Fibroblast of skin of right biceps (primary cell): ENCODE measurements around the gene CSRNP3.
"Not testable (repeated sequence)": the region's sequence is repeated elsewhere in the genome, so short reads cannot be mapped to it uniquely, and the experiment has no call there.

Experiments used
- DNase-seq: peaks from one replicate; pipeline ENCODE4 v3.0.0-alpha.2; 2013

CSRNP3 gene

GRCh38 chr2:165637396-165637795 is 167.9 kb downstream of the CSRNP3 start:
- peak; percentile 40 for DNase-seq

DNA sequence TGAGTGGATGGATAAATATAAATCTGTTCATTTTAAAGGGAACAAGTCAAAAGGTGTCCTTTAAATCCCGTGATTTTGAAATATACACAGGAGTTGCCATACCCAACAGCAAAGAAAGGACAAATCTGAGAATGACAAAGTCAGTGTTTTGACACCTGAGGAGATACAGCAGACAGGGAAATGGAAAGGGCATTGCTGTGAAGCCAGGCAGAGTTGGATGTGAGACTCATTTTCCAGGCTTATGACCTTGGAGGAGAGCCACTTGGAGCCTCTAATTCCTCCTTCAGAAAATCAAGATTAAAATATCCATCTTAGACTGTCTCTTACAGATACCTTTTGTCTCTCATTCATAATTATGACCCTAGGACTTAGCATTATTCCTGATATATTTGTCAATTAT is 170.0 kb downstream of the CSRNP3 start:
- no peak for DNase-seq

- DNase-seq, result no peak
These were observed 170.9 kb downstream of the CSRNP3 start for GRCh38 chr2:165640247-165640929.

DNA sequence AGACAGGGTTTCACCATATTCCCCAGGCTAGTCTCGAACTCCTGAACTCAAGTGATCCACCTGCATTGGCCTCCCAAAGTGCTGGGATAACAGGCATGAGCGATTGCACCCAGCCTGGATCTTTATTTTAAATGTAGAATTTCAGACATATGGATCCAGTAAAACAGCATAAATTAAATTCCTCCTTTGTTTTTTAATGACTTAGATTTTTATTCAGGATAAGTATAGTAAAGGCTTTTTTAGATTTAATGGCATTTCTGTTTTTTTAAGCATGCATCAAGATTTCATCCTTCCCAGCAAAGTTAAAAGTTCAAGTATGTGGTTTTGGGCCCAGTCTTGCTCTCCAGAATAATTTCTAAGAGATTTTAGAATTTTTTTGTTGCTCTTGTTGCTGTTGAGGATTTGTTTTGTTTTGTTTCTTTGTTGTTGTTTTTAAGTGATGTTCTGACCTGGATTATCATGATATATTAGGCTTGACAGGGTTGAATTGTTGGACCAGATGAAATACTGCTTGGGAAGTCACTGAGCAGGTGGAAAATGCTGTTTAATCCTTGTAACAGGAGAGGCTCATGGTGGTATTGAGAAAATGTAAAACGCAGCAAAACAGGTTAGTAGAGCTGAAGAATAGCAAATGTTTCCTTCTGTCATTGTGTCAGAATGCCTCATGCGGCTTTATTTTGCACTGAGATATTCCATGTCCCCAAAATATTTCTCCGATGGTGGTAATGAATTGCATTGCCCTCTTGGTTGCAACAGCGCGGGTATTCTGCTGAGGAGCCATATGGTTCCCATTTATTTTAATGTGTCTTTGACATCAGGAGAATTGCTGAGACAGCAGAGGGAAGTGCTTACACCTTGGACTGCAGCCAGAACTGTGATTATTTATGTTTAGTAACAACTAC is 176.7 kb downstream of the CSRNP3 start:
- peak; percentile 44 for DNase-seq

- DNase-seq, result no peak
These were observed 177.9 kb downstream of the CSRNP3 start for GRCh38 chr2:165647409-165647808.

- no peak for DNase-seq
These were observed 179.3 kb downstream of the CSRNP3 start for GRCh38 chr2:165648801-165649200.

- DNase-seq, result no peak
These were observed 181.7 kb downstream of the CSRNP3 start for GRCh38 chr2:165651233-165651632.

DNA sequence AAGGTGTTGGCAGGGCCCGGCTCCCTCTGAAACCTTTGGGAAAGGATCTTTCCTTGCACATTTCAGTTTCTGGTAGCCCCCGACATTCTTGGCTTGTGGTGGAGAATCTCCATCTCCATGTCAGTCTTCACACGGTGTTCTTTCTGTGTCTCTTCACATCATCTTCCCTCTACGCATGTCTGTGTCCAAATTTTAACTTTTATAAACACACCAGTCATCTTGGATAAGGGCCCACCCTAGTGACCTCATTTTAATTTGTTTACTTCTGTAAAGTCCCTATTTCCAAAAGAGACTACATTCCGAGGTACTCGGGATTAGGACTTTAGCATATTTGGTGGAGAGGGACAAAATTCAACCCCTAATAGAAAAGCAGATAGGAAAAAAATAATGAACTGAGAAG is 186.2 kb downstream of the CSRNP3 start:
- DNase-seq, result no peak

DNA sequence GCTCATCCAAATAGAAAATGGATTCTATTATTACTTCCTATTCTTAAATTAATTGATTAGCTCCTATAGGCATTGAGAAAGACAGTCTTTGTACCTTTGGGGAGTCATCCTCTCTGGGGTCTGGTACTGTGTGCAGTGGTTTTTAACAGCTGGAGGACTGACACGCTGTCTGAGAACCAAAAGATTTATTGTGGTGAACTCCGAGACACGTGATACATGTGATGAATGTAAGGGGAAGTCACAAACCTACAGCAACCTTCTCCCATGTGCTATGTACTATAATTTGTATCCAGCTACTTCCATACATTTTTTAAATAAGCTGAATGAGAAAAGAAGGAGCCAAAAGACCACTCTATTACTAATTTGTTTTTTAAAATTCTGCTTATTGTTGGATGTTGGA is 190.9 kb downstream of the CSRNP3 start:
- no peak for DNase-seq

GRCh38 chr2:165662720-165663119 is 193.2 kb downstream of the CSRNP3 start:
- no peak for DNase-seq

DNA sequence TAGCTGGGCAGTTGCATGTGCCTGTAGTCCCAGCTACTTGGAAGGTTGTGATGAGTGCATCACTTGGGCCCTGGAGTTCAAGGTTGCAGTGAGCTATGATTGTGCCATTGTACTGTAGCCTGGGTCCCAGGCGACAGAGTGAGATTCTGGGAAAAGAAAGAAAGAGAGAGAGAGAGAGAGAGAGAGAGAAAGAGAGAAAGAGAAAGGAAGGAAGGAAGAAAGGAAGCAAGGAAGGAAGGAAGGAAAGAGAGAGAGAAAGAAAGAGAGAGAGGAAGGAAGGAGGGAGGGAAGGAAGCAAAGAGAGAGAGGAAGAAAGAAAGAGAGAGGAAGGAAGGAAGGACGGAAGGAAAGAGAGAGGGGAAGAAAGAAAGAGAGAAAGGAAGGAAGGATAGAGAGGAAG is 196.1 kb downstream of the CSRNP3 start:
- DNase-seq, result no peak

DNA sequence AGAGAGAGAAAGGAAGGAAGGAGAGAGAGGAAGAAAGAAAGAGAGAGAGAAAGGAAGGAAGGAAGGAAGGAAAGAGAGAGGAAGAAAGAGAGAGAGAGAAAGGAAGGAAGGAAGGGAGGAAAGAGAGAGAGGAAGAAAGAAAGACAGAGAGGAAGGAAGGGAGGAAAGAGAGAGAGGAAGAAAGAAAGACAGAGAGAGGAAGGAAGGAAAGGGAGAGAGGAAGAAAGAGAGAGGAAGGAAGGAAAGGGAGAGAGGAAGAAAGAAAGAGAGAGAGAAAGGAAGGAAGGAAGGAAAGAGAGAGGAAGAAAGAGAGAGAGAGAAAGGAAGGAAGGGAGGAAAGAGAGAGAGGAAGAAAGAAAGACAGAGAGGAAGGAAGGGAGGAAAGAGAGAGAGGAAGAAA is 196.6 kb downstream of the CSRNP3 start:
- DNase-seq, result not testable (repeated sequence)

- no peak for DNase-seq
These were observed 197.1 kb downstream of the CSRNP3 start for GRCh38 chr2:165666605-165667004.

DNA sequence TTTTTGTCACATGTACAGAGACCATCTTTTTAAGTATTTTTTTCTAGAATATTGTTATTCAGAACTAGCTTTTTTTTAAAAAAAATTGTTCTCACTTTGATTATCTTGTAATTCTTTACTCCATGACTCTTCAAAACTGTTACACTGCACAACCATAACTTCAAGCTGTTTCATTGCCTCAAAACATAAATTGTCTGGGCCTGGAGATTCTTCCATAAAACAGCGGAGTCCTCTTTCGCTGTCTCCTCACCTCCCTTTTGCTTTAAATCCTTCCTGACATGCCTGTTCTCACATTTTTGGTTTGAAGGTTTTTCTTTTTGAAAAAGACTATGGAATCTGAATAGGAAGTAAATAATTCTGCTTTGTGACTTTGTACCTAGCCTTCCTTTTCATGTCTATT is 197.9 kb downstream of the CSRNP3 start:
- no peak for DNase-seq

DNA sequence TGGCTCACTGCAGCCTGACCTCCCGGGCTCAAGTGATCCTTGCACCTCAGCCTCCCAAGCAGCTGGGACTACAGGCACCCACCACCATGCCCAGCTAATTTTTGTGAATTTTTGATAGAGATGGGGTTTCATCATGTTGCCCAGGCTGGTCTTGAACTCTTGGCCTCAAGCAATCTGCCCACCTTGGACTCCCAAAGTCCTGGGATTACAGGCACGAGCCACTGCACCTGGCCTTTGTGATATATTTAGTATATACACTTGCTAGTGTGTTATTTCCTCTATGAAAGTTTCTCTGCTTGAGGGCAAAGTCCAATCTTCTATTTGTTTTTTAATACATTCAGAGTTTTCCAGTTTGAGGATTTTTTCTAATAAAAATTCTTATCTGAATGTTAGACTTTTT is 205.3 kb downstream of the CSRNP3 start:
- DNase-seq, result no peak

DNA sequence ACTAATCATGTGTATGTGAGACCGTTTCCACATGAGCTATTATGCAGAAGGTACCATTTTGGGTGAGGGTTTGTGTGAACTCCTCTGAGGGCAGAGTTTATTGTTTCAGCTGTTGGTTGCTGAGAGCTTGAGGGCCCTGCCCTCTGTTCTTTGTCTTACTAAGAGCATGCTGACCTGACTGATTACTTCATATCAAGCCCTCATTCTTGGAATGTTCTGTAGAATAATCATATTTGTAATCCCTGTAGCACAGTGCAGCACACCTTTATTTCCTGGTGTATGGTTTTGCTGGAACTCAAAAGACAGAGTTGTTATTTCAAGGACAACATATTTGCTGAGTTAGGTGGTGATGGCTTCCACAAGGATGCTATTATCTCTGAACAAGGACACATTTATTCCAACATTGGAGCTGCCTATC is 206.1 kb downstream of the CSRNP3 start:
- DNase-seq, result no peak

GRCh38 chr2:165678882-165679281 is 209.4 kb downstream of the CSRNP3 start:
- no peak for DNase-seq

DNA sequence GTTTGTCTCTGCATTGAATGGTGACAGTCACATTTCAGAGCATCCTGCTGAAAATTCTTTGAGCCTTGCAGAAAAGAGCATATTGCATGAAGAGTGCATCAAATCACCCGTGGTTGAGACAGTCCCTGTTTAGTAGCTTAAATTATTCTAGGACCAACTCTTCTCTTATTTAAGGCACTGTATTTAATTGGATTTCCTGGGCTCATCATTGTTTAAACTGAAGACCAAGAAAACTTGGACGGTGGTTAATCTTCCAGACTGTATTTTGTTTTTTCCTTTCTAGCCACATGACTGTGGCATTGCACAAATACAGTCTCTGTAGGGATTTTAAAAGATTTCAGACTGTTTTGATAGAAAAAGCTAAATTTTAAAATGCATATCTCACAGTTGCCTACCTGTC is 210.1 kb downstream of the CSRNP3 start:
- no peak for DNase-seq

DNA sequence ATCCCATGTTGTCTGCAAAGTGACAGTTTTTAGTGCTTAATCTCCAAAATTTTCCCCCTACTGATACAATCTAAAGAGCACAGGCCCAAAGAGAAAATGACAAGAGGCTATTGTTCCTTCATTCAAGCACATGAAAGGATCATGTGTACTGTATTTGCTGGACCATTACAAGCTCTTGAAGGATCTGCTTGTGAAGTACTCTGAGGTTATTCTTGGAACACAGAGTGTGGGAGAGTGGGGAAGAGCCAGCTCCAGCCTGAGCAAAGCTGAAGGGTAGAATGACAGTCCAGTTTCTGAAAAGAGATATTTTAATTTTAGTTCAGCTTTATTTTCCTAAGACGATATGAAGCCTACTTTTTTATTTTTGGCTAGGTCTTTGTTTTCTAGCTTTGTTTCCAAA is 212.3 kb downstream of the CSRNP3 start:
- no peak for DNase-seq

DNA sequence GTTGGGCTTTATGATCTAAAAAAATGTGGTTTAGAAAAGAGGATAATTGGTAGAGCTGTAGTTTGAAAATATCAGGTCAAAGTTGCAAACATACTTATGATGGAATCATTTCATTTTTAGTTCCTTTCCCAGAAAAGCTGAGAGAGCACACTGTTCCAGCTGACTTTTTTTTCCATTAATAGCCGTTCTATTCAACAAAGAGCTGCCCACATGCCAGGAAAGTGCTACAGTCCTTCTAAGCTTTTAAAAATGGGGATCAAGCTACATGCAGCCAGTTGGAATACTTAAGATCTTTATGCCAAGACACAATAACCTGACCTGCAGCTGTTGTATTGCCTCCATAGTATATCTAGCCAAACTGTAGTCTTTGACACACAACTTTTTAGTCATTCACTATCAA is 213.0 kb downstream of the CSRNP3 start:
- DNase-seq, result no peak

DNA sequence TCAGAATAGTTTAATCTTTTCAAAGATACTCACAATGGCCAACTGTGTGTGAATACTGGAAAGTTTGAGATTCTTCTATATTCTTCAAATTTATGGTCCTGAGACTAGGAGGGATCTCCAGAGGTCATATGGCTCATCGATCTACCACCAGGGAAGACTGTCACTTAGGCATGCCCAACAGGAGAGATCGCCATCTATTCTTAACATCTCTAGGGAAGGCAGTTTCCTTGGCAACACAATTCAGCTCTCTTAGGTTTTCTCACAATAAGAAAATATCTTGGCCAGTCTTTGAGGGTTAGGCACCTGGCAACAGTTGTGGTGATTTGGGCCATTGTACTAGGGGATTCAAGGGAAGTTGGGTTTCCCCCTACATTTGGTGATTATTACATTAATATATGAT is 217.3 kb downstream of the CSRNP3 start:
- DNase-seq, result no peak

DNA sequence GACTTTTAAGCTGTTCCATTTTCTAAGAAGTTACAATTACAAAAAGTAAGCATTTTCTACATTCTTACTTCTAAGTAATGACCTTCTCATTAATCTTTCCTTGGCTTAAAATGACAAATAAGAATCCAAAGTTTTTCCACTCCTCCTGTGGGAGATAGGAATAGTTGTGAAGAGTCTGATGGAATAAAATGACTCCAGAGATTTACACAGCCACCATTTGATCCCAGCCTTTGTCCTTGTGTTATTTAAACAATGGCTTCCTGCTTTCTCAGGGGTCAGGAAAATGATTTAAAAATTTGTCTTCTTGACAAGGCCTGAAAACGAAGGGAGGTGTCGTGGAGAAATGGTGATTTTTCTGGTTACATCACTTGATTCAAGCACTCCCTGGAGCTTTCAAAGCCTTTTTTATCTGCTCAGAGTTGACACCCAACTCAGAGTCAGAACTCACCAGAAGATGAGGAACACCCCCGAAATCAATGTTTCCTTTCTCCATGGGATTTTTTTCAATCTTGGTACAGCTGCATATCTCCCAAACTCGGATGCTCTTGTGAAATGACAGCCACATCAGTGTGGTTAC is 218.0 kb downstream of the CSRNP3 start:
- peak; percentile 11 for DNase-seq

- peak; percentile 65 for DNase-seq
These were observed 222.1 kb downstream of the CSRNP3 start for GRCh38 chr2:165691615-165692014.

- no peak for DNase-seq
These were observed 223.4 kb downstream of the CSRNP3 start for GRCh38 chr2:165692906-165693305.
